GM18519 (cell line): ENCODE measurements around the gene TMUB2.
"Not testable (repeated sequence)": the region's sequence is repeated elsewhere in the genome, so short reads cannot be mapped to it uniquely, and the experiment has no call there.

Source experiments
- ATAC-seq: cut with Tn5 transposase; IDR thresholded peaks from one replicate; pipeline ENCODE4 v1.9.1; 2021; ENCODE audit warnings: mild to moderate bottlenecking, moderate library complexity; ENCODE audit not compliant: unreplicated experiment, low FRiP score

Gene TMUB2

DNA sequence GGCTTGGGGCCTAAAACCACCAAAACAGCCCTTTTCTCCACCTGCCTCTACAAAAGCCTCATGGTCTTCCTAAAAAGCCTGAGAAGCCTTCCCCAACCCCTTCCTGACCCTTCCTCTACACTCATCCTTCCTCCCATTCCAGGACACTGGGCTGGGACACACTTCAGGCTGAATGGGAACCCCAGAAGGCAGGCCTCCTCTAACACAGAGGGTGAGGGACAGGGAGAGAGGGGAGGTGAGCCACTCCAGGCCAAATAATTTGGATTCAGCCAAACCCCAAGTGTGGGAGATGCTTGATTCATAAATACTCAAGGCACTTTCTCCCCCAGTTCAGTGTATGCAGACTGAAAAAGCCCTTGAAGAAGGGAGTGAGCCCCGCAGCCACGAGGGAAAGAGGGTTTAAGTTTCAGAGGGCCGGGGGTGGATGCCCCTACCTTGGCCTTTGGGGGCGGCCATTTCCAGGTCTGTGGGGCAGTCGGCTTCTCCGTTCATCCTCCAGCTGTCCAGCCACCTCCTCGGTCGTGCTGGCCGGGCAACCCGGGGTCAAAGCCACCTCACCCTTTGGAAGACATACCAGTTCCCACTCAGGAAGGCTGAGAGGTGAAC is 31.1 kb downstream of the TMUB2 start:
- ATAC-seq: no peak

- ATAC-seq: peak; percentile 20
These were observed 31.8 kb downstream of the TMUB2 start for GRCh38 chr17:44218344-44219107.

DNA sequence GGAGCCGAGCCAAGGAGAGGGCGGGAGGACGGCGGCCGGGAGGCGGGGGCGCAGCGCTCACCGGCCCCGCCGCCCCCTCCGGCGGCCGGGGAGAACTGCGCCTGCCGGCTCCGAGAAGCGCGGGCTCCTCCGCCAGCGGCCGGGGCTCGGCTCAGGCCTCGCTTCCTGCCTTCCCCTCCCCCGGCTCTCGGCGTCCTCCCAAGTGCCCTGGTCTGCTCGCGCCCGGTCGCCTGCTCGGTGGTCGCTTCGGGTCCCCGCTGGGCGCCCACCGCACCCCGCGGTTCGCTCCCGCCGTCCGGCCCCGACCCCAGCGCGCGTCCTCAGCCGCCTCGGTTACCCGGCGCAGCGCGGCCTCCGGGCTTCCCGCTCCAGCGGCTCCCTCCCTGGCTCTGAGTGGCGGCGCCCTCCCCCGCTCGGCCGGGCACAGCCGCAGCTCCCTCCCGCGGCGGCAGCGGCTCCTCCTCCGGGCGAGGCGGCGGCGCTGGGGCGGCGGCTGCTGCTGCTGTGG is 32.4 kb downstream of the TMUB2 start:
- ATAC-seq: peak; percentile 27

DNA sequence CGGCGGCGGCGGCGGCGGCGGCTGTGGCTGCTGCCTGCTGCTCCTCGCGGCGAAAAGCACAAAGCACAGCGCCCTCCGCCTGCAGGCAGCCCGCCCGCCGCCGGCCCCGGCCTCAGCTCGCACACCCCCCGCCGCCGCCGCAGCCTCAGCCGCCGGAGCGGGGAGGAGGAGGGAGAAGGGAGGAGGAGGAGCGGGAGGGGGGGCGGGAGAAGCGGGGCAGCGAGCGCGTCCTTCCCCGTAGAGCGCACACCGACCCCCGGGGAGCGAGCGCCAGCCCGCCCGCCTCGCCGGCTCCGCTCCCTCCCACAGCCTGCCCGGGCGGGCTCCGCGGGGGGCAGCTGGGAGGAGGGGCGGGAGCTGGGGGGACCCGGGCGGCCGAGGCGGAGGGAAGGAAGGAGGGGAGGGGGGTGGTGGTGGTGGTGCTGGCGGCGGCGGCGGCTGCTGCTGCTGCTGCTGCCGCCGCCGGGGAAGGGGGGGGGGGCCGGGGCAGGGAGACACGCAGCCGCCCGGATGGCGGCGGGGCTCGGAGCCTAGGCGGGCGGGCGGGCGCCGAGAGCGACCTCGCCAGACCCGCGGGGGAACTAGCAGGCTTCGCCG is 32.9 kb downstream of the TMUB2 start, which contains the start of gene UBTF:
Gene UBTF, minus strand, starts transcription at position 60 of the 597 bp plus-strand sequence. CDS start 1,446 bp downstream, outside the sequence.
- no peak for ATAC-seq

DNA sequence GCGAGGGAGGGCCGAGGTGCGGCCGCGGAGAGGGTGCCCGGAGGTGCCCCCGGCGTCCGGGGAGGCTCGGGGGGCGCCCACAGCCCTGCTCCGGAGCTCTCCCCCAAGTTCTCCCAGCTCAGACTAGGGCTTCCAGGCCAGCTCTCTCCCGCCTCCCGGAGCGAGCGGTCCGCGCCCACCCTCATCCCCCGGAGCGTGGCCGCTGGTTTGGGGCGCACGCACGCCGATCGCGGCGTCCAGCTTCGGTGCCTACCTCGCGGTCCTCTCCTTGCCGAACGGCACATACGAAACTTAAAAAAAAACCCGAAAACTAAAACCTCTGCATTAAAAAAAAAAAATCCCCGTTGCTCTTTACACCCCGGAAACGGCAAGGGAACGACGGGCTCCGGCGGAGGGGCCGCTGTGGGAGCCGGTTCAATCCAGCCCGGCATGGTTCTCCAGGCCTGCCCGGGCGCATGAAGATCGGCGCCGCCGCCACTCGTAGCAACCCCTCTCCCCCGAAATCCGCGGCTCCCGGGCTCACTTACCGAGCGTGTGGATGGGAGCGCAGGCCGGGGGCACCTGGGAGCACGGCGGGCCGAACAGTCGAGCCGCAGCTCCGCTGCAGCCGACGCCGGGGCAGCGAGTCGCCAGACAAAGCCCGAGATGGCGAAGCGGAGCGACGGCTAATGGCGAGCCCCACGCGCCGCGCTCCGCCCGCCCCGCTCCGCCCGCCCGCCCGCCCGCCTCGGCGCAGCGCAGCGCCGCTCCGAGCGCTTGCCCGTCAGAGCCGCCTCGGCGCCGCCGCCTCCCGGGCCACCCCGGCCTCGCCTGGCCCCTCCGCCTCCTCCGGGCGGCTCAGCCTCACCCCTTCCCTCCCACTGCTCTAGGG is 33.7 kb downstream of the TMUB2 start:
- no peak for ATAC-seq

DNA sequence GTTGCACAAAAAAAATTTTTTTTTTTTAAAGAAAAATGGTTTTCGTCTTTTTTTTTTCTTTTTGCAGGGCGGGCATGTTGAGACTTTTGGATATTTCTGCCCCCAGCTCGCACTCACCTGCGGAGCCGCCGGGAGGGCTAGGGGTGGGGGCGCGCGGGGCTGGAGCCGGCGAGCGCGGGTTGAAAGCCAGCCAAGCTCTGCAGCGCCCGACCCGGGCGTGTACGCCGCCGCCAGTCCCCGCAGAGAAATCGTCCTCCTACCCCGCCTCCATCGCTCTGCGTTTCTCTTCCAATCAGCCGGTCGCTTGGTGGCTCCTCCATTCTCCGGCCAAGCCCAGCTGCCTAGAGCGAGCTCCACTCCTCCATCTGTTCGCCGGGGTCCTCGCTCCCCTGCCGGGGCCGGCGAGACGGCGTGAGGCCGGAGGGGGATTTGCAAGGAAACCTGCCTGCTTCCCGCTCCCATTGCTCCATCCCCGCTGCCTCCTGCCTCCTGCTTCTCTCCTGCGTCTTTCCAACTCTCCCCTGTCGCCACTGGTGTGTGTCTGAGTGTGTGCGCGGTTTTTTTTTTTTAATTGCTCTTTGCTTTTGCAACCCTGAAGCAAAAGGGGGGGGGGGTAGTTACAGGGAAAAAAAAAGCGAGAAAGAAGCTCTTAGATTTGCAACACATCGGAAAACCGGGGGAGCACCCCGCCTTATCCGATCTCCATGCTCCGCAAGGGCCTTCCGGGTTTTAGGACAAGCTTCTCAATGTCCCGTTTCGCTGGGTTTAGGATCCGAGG is 34.5 kb downstream of the TMUB2 start:
- no peak for ATAC-seq

DNA sequence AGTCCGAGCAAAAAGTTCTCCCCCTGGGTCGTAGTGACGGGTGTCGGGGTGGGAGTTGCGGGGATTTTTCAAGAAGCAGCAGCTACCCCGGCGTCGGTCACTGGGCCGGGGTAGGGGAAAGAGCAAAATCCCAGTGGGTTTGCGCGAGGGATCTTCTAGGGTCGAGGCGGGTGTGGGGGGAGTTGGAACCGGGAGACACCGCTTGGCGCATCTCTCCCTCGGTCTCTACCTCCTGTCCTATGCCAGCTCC is 35.0 kb downstream of the TMUB2 start:
- ATAC-seq: no peak

- ATAC-seq: no peak
These were observed 35.5 kb downstream of the TMUB2 start for GRCh38 chr17:44222112-44222869.

- no peak for ATAC-seq
These were observed 36.8 kb downstream of the TMUB2 start for GRCh38 chr17:44223541-44224071.

DNA sequence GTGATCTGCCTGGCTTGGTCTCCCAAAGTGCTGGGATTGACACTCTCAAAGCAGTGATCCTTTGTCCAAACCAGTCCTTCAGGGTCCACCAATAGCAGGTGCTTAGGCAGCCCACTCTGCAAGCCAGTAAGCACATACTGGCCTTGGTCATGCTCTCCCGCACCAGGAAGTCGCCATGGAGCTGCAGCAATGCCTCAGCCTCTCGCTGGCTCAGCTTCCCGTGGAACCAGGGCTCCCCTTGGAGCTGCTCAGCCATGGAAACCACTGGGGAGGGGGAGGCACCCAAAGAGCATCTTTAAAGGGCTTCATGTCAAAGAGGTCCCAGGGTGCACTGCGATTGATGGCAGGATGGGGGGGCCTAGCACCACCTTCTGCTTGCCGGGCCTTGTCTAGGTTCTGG is 42.3 kb downstream of the TMUB2 start:
- ATAC-seq: no peak

GRCh38 chr17:44230140-44230539 is 43.4 kb downstream of the TMUB2 start:
- no peak for ATAC-seq

- ATAC-seq: no peak
These were observed 45.3 kb downstream of the TMUB2 start for GRCh38 chr17:44232061-44232460.

DNA sequence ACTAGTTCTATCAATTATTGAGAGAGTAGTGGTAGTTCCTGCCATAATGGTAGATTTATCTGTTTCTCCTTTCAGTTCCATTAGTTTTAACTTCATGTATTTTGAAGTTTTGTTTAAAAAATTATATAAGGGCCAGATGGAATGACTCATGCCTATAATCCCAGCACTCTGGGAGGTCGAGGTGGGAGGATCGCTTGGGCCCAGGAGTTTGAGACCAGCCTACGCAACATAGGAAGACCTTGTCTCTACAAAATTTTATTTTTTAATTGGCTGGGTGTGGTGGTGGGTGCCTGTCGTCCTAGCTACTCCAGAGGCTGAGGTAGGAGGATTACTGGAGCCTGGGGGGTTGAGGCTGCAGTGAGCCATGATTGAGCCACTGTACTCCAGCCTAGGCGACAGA is 46.8 kb downstream of the TMUB2 start:
- no peak for ATAC-seq

DNA sequence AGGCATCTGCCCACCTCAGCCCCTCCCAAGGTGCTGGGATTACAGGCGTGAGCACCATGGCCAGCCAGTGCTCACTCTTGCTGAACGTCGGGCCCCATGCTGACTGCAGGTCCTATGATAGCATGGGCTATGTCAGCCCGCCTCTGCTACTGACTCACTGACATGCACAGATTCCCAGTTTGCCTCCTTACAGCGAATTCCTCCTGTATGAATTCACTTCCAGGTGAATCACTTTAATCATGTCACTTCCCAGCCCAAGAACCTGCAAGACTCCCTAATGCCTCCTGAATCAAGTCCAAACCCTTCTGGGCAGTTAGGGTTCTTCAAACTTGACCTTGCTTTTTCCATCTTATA is 48.8 kb downstream of the TMUB2 start:
- ATAC-seq: no peak

GRCh38 chr17:44236444-44236991 is 49.7 kb downstream of the TMUB2 start:
- ATAC-seq: no peak

DNA sequence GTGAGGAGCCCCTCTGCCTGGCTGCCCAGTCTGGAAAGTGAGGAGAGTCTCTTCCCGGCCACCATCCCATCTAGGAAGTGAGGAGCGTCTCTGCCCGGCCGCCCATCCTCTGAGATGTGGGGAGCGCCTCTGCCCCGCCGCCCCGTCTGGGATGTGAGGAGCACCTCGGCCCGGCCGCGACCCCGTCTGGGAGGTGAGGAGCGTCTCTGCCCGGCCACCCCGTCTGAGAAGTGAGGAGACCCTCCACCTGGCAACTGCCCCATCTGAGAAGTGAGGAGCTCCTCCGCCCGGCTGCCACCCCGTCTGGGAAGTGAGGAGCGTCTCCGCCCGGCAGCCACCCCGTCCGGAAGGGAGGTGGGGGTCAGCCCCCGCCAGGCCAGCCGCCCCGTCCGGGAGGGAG is 51.1 kb downstream of the TMUB2 start:
- not testable (repeated sequence) for ATAC-seq

DNA sequence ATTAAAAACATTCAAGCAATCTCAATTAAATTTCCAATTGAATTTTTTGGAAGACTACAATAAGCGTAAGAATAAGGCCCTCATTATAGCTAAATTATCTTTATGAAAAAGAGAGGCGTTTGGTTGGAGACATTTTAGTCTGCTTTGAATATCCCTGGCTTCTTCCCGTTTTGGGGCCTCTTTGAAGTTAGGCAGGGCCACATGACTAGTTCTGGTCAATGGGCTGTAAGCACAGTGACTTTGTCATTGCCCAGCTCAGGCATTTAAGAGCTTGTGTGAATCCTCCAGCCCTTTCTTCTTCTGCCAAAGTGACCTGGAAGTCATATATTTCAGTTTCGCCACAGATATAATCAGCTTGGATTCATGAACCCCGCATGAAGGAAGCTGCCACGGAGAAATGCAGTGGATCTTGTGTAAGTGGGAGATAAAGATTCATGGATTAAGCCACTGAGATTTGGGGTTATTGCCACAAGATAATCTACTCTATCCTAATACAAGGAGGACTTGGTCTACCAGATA is 54.4 kb downstream of the TMUB2 start:
- ATAC-seq: no peak
